ENCODE data around the gene STXBP3.

STXBP3 gene

GRCh38 chr1:108750476-108751181 lies 4.2 kb downstream of the STXBP3 start:
- H3K4me2 ChIP-seq (ENCODE audit: insufficient read depth, low read length, poor library complexity, severe bottlenecking) = no peak overlapping the region
- no peaks in the 10 kb centered on the region for H3K27me3 ChIP-seq (ENCODE audit: control insufficient read depth in 3 of 3, insufficient read depth in 3 of 3, low read depth in 1 of 3, low read length in 3 of 3)
- H3K4me3 ChIP-seq (ENCODE audit: low read length in 2 of 2) = no peak overlapping the region
- H4K8ac ChIP-seq (ENCODE audit: low read depth, low read length) = no peak overlapping the region
- H3K14ac ChIP-seq (ENCODE audit: low read length) = no peak overlapping the region
- H3K36me3 ChIP-seq (replicated peaks in 1 of 2; ENCODE audit: control insufficient read depth in 2 of 2, insufficient read depth in 2 of 2, low read length in 2 of 2) = peaks cover 2 to 60% of the 10 kb centered on the region in 2 donors
- no peak overlapping the region for H3K27ac ChIP-seq (replicated peaks; ENCODE audit: low read length)
- H2BK120ac ChIP-seq (ENCODE audit: low read depth, low read length) = no peak overlapping the region
- peaks cover 2% of the 10 kb centered on the region for H3K79me1 ChIP-seq (ENCODE audit: low read depth, low read length)
- no peaks in the 10 kb centered on the region for H3K9me3 ChIP-seq (replicated peaks in 1 of 2; ENCODE audit: control insufficient read depth in 2 of 2, insufficient read depth in 1 of 2, low read depth in 1 of 2, low read length in 2 of 2)
- no peak for DNase-seq (ENCODE audit: low spot score)
- no peak overlapping the region for H3K23ac ChIP-seq (ENCODE audit: low read depth, low read length, poor library complexity)
- no peak overlapping the region for H4K91ac ChIP-seq (ENCODE audit: low read depth, low read length, poor library complexity)
- H3K9ac ChIP-seq (ENCODE audit: low read depth, low read length, poor library complexity) = no peak overlapping the region
- H2BK12ac ChIP-seq (ENCODE audit: low read length) = no peak overlapping the region
- H3K4me1 ChIP-seq (ENCODE audit: control insufficient read depth in 2 of 2, insufficient read depth in 1 of 2, low read depth in 1 of 2, low read length in 2 of 2) = no peaks in the 10 kb centered on the region
- H2BK15ac ChIP-seq (ENCODE audit: low read length) = no peak overlapping the region
- no peak overlapping the region for H3K4ac ChIP-seq (ENCODE audit: low read length)
- H3K18ac ChIP-seq (ENCODE audit: low read length) = no peak overlapping the region
- no peak overlapping the region for H2AFZ ChIP-seq (ENCODE audit: low read length)
- no CpG with 5 or more reads among the region's 1 CpG for WGBS, 2 donors (ENCODE audit: extremely low coverage in 2 of 2, insufficient read length in 2 of 2, insufficient replicate concordance in 1 of 2)
- H2AK5ac ChIP-seq (ENCODE audit: low read depth, low read length) = no peak overlapping the region
- H2BK5ac ChIP-seq (ENCODE audit: low read length) = no peak overlapping the region

- H3K4ac ChIP-seq (ENCODE audit: low read length) = no peak overlapping the region
- H3K4me1 ChIP-seq (ENCODE audit: control insufficient read depth in 2 of 2, insufficient read depth in 1 of 2, low read depth in 1 of 2, low read length in 2 of 2) = no peaks in the 10 kb centered on the region
- H3K18ac ChIP-seq (ENCODE audit: low read length) = no peak overlapping the region
- H2BK15ac ChIP-seq (ENCODE audit: low read length) = no peak overlapping the region
- H3K27me3 ChIP-seq (ENCODE audit: control insufficient read depth in 3 of 3, insufficient read depth in 3 of 3, low read depth in 1 of 3, low read length in 3 of 3) = no peaks in the 10 kb centered on the region
- no peak overlapping the region for H2AK5ac ChIP-seq (ENCODE audit: low read depth, low read length)
- H3K4me3 ChIP-seq (ENCODE audit: low read length in 2 of 2) = no peak overlapping the region
- no peak overlapping the region for H2AFZ ChIP-seq (ENCODE audit: low read length)
- no peak overlapping the region for H3K27ac ChIP-seq (replicated peaks; ENCODE audit: low read length)
- no peak overlapping the region for H2BK12ac ChIP-seq (ENCODE audit: low read length)
- no peak overlapping the region for H3K23ac ChIP-seq (ENCODE audit: low read depth, low read length, poor library complexity)
- H3K79me1 ChIP-seq (ENCODE audit: low read depth, low read length) = peaks cover 2% of the 10 kb centered on the region
- H3K36me3 ChIP-seq (replicated peaks in 1 of 2; ENCODE audit: control insufficient read depth in 2 of 2, insufficient read depth in 2 of 2, low read length in 2 of 2) = peaks cover 2 to 87% of the 10 kb centered on the region in 2 donors
- H3K9me3 ChIP-seq (replicated peaks in 1 of 2; ENCODE audit: control insufficient read depth in 2 of 2, insufficient read depth in 1 of 2, low read depth in 1 of 2, low read length in 2 of 2) = no peaks in the 10 kb centered on the region
- H4K91ac ChIP-seq (ENCODE audit: low read depth, low read length, poor library complexity) = no peak overlapping the region
- no peak for DNase-seq (ENCODE audit: low spot score)
- no peak overlapping the region for H2BK5ac ChIP-seq (ENCODE audit: low read length)
- no peak overlapping the region for H3K14ac ChIP-seq (ENCODE audit: low read length)
- H2BK120ac ChIP-seq (ENCODE audit: low read depth, low read length) = no peak overlapping the region
- no CpG with 5 or more reads among the region's 3 CpGs for WGBS, 2 donors (ENCODE audit: extremely low coverage in 2 of 2, insufficient read length in 2 of 2, insufficient replicate concordance in 1 of 2)
- no peak overlapping the region for H3K4me2 ChIP-seq (ENCODE audit: insufficient read depth, low read length, poor library complexity, severe bottlenecking)
- H4K8ac ChIP-seq (ENCODE audit: low read depth, low read length) = no peak overlapping the region
- H3K9ac ChIP-seq (ENCODE audit: low read depth, low read length, poor library complexity) = no peak overlapping the region
Observed at GRCh38 chr1:108753363-108753762, 6.9 kb downstream of the STXBP3 start.

GRCh38 chr1:108758796-108759195 lies 12.3 kb downstream of the STXBP3 start:
- no peaks in the 10 kb centered on the region for H3K27me3 ChIP-seq (ENCODE audit: control insufficient read depth in 3 of 3, insufficient read depth in 3 of 3, low read depth in 1 of 3, low read length in 3 of 3)
- H3K23ac ChIP-seq (ENCODE audit: low read depth, low read length, poor library complexity) = no peak overlapping the region
- no peak overlapping the region for H2BK120ac ChIP-seq (ENCODE audit: low read depth, low read length)
- no peak overlapping the region for H3K18ac ChIP-seq (ENCODE audit: low read length)
- H2AFZ ChIP-seq (ENCODE audit: low read length) = no peak overlapping the region
- no peak overlapping the region for H3K9ac ChIP-seq (ENCODE audit: low read depth, low read length, poor library complexity)
- no peak overlapping the region for H4K8ac ChIP-seq (ENCODE audit: low read depth, low read length)
- no peak overlapping the region for H2BK5ac ChIP-seq (ENCODE audit: low read length)
- H3K36me3 ChIP-seq (replicated peaks in 1 of 2; ENCODE audit: control insufficient read depth in 2 of 2, insufficient read depth in 2 of 2, low read length in 2 of 2) = peaks cover 5 to 99% of the 10 kb centered on the region in 2 donors
- no peak overlapping the region for H3K4me2 ChIP-seq (ENCODE audit: insufficient read depth, low read length, poor library complexity, severe bottlenecking)
- no peak overlapping the region for H3K27ac ChIP-seq (replicated peaks; ENCODE audit: low read length)
- H2AK5ac ChIP-seq (ENCODE audit: low read depth, low read length) = no peak overlapping the region
- H3K4ac ChIP-seq (ENCODE audit: low read length) = no peak overlapping the region
- H3K4me1 ChIP-seq (ENCODE audit: control insufficient read depth in 2 of 2, insufficient read depth in 1 of 2, low read depth in 1 of 2, low read length in 2 of 2) = no peaks in the 10 kb centered on the region
- H3K14ac ChIP-seq (ENCODE audit: low read length) = no peak overlapping the region
- H2BK15ac ChIP-seq (ENCODE audit: low read length) = no peak overlapping the region
- H4K91ac ChIP-seq (ENCODE audit: low read depth, low read length, poor library complexity) = no peak overlapping the region
- DNase-seq (ENCODE audit: low spot score) = no peak
- H3K79me1 ChIP-seq (ENCODE audit: low read depth, low read length) = no peaks in the 10 kb centered on the region
- H3K9me3 ChIP-seq (replicated peaks in 1 of 2; ENCODE audit: control insufficient read depth in 2 of 2, insufficient read depth in 1 of 2, low read depth in 1 of 2, low read length in 2 of 2) = no peaks in the 10 kb centered on the region
- H2BK12ac ChIP-seq (ENCODE audit: low read length) = no peak overlapping the region
- no peak overlapping the region for H3K4me3 ChIP-seq (ENCODE audit: low read length in 2 of 2)

GRCh38 chr1:108767115-108767514 lies 20.6 kb downstream of the STXBP3 start:
- Histone ChIP-seq H3K27me3 (ENCODE audit: control insufficient read depth in 3 of 3, insufficient read depth in 3 of 3, low read depth in 1 of 3, low read length in 3 of 3) (no peaks in the 10 kb centered on the region), H4K91ac (ENCODE audit: low read depth, low read length, poor library complexity) (no peak overlapping the region), H2BK15ac (ENCODE audit: low read length) (no peak overlapping the region), H3K14ac (ENCODE audit: low read length) (no peak overlapping the region), H2BK12ac (ENCODE audit: low read length) (no peak overlapping the region), H4K8ac (ENCODE audit: low read depth, low read length) (no peak overlapping the region), H3K9ac (ENCODE audit: low read depth, low read length, poor library complexity) (no peak overlapping the region), H3K9me3 (replicated peaks in 1 of 2; ENCODE audit: control insufficient read depth in 2 of 2, insufficient read depth in 1 of 2, low read depth in 1 of 2, low read length in 2 of 2) (no peaks in the 10 kb centered on the region), H3K79me1 (ENCODE audit: low read depth, low read length) (no peaks in the 10 kb centered on the region), H3K18ac (ENCODE audit: low read length) (no peak overlapping the region), H2BK120ac (ENCODE audit: low read depth, low read length) (no peak overlapping the region), H3K4me1 (ENCODE audit: control insufficient read depth in 2 of 2, insufficient read depth in 1 of 2, low read depth in 1 of 2, low read length in 2 of 2) (no peaks in the 10 kb centered on the region), H3K4me3 (ENCODE audit: low read length in 2 of 2) (no peak overlapping the region), H2BK5ac (ENCODE audit: low read length) (no peak overlapping the region), H3K27ac (replicated peaks; ENCODE audit: low read length) (no peak overlapping the region), H2AFZ (ENCODE audit: low read length) (no peak overlapping the region), H3K4ac (ENCODE audit: low read length) (no peak overlapping the region), H3K4me2 (ENCODE audit: insufficient read depth, low read length, poor library complexity, severe bottlenecking) (no peak overlapping the region), H2AK5ac (ENCODE audit: low read depth, low read length) (no peak overlapping the region), H3K36me3 (replicated peaks in 1 of 2; ENCODE audit: control insufficient read depth in 2 of 2, insufficient read depth in 2 of 2, low read length in 2 of 2) (peaks cover 6 to 71% of the 10 kb centered on the region in 2 donors), H3K23ac (ENCODE audit: low read depth, low read length, poor library complexity) (no peak overlapping the region)
- WGBS, 2 donors (ENCODE audit: extremely low coverage in 2 of 2, insufficient read length in 2 of 2, insufficient replicate concordance in 1 of 2) = no CpG with 5 or more reads among the region's 1 CpG
- DNase-seq (ENCODE audit: low spot score) = no peak
